Cardiac muscle cell (in vitro differentiated cells and primary cell): ENCODE results near the gene SULT1C2. TPM values are rescaled to one million over a fixed set of nuclear protein-coding genes. Genes with fewer than 3 reads are reported as not detected.

Source experiments
- DNase-seq, 2 donors: peaks; one replicate each; pipeline versions ENCODE4 v3.0.0 to v3.0.0-alpha.2; 2010 to 2017; ENCODE audit warnings: low read depth in 1 of 2, low spot score in 1 of 2
- H3K27ac ChIP-seq: fragments of 200-600 bp; sonication (generic); 2 replicates; pipeline ENCODE4 v1.5.1; 2016
- H3K27me3 ChIP-seq: fragments of 200-600 bp; sonication (generic); 2 replicates; pipeline ENCODE4 v1.6.0; 2016; ENCODE audit warnings: control low read depth
- H3K36me3 ChIP-seq: fragments of 200-600 bp; sonication (generic); 2 replicates; pipeline ENCODE4 v1.5.1; 2016; ENCODE audit warnings: control low read depth
- H3K4me1 ChIP-seq: fragments of 200-600 bp; sonication (generic); 2 replicates; pipeline ENCODE4 v1.8.1; 2017; ENCODE audit warnings: low read depth, mild to moderate bottlenecking, mixed run types
- H3K4me3 ChIP-seq: fragments of 200-600 bp; sonication (generic); 2 replicates; pipeline ENCODE4 v1.5.1; 2016; ENCODE audit warnings: mild to moderate bottlenecking
- H3K9me3 ChIP-seq: fragments of 200-600 bp; sonication (generic); 2 replicates; pipeline ENCODE4 v1.5.1; 2017; ENCODE audit warnings: low read depth, mild to moderate bottlenecking, control low read depth
- CTCF ChIP-seq: IDR thresholded peaks from 2 replicates; pipeline ENCODE4 v1.5.1; 2012; ENCODE audit warnings: low read depth, mild to moderate bottlenecking, low read length
- polyA plus RNA-seq: library from polyadenylated mRNA; unstranded; fragments of >200 nt; fragmentation: Nextera tagmentation; extraction: Ambion mirVana; gene quantifications from 2 replicates; pipeline ENCODE4 v1.2.1, GENCODE V29; 2016
- total RNA-seq: library from RNA; depleted of rRNA; stranded (reverse); fragments of >200 nt; gene quantifications from 2 replicates; pipeline ENCODE4 v1.2.3, GENCODE V29; 2016

The SULT1C2 gene
- total and polyA plus RNA-seq, 2 experiments from 2014 or later, result 1.1 to 3.2 TPM

- Histone ChIP-seq H3K27ac (no peak overlapping the region), H3K4me1 (no peaks in the 10 kb centered on the region), H3K9me3 (no peaks in the 10 kb centered on the region), H3K27me3 (no peaks in the 10 kb centered on the region), H3K4me3 (no peak overlapping the region), H3K36me3 (no peaks in the 10 kb centered on the region)
- TF ChIP-seq CTCF, result no peak
- DNase-seq, result peak in 1 of 2 donors; percentile 70
Observed at GRCh38 chr2:108330979-108331378, 42.3 kb downstream of the SULT1C2 start.

- Histone ChIP-seq H3K36me3 (no peaks in the 10 kb centered on the region), H3K4me1 (no peaks in the 10 kb centered on the region), H3K27ac (no peak overlapping the region), H3K4me3 (no peak overlapping the region), H3K27me3 (peaks cover 4% of the 10 kb centered on the region), H3K9me3 (no peaks in the 10 kb centered on the region)
- no peak for TF ChIP-seq CTCF
- no peak for DNase-seq
Observed at GRCh38 chr2:108345951-108346350, 57.3 kb downstream of the SULT1C2 start.

- H3K4me3 ChIP-seq, result no peak overlapping the region
- no peak for DNase-seq
- H3K27ac ChIP-seq, result no peak overlapping the region
- H3K27me3 ChIP-seq, result peaks cover 4% of the 10 kb centered on the region
- TF ChIP-seq CTCF, result no peak
- no peaks in the 10 kb centered on the region for H3K36me3 ChIP-seq
- no peaks in the 10 kb centered on the region for H3K4me1 ChIP-seq
- H3K9me3 ChIP-seq, result no peaks in the 10 kb centered on the region
Observed at GRCh38 chr2:108346827-108347226, 58.1 kb downstream of the SULT1C2 start.

GRCh38 chr2:108347786-108348185 is 59.1 kb downstream of the SULT1C2 start:
- H3K27me3 ChIP-seq, result peaks cover 4% of the 10 kb centered on the region
- no peak overlapping the region for H3K4me3 ChIP-seq
- H3K4me1 ChIP-seq, result no peaks in the 10 kb centered on the region
- H3K36me3 ChIP-seq, result no peaks in the 10 kb centered on the region
- no peak overlapping the region for H3K27ac ChIP-seq
- H3K9me3 ChIP-seq, result no peaks in the 10 kb centered on the region
- TF ChIP-seq CTCF, result no peak
- DNase-seq, result no peak

GRCh38 chr2:108348816-108349570 is 60.3 kb downstream of the SULT1C2 start:
- Histone ChIP-seq H3K4me3 (no peak overlapping the region), H3K36me3 (no peaks in the 10 kb centered on the region), H3K27me3 (peaks cover 4% of the 10 kb centered on the region), H3K4me1 (no peaks in the 10 kb centered on the region), H3K27ac (no peak overlapping the region), H3K9me3 (no peaks in the 10 kb centered on the region)
- DNase-seq, result no peak
- TF ChIP-seq CTCF, result no peak
